Measurements from ENCODE around the gene HCN2. TPM values are rescaled to one million over a fixed set of nuclear protein-coding genes. Genes with fewer than 3 reads are reported as not detected.

The HCN2 gene
- total and polyA plus RNA-seq, 9 of the 15 experiments (the other 6 are each of a cell fraction or from before 2014, with no cell fraction given) = 0.29 to 4.2 (median 0.82) TPM; not detected in 2

DNA sequence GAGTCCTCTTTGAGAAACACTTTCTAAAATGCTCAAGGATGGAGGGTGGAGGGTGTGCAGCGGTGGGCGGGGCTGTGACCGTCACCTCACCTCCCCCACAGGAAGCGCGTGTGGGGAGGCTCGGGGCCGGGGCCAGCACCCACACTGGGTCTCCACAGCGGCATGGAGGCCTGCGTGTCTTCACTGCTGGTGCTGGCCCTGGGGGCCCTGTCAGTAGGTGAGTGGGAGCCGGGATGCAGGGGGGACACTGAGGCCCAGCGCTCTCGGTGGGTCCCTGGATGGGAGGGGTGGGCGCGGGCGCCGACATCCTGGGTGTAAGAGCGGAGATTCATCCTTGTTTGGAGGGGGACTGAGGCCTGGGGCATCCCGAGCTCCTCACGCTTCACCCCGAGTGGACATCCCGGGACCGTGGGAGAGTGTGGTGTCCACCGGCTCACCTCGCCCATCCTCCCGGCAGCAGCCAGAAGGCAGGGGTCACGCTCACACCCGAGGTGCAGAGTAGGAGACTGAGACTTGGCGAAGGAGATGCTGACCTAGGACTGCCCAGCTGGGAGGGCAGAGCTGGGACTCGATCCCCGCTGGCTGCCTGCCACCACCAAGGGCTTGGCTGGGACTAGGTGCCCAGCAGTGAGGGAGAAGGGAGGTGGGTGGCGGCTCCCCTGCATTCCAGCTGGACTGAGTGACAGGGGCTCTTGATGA is 45.6 kb upstream of the HCN2 start, which contains the start of gene GZMM (continued):
- TF ChIP-seq ZBTB2 (IDR thresholded peaks at IDR 0.05) (no peak), IRF9 (tag; IDR thresholded peaks at IDR 0.05) (no peak), HNRNPL (IDR thresholded peaks at IDR 0.05; ENCODE audit: low read depth, low read length) (no peak), ETV1 (tag; conservative IDR thresholded peaks at IDR 0.05; ENCODE audit: low read depth) (peak; percentile 71), HNRNPUL1 (IDR thresholded peaks at IDR 0.05; ENCODE audit: low read length) (no peak), MXI1 (IDR thresholded peaks at IDR 0.05; ENCODE audit: low read depth, low read length) (no peak), TRIM24 (IDR thresholded peaks at IDR 0.05) (no peak), LARP7 (IDR thresholded peaks at IDR 0.05) (no peak), U2AF1 (optimal IDR thresholded peaks at IDR 0.05; ENCODE audit: low read depth, low read length) (no peak), ARNT (IDR thresholded peaks at IDR 0.05) (no peak), GABPB1 (CRISPR knock-in tag; IDR thresholded peaks at IDR 0.05) (peak; percentile 54), ZNF174 (CRISPR knock-in tag; IDR thresholded peaks at IDR 0.05) (no peak), POLR2A (conservative IDR thresholded peaks at IDR 0.05) (peak; percentile 27; the same call in 1 of the 2 replicates), RBFOX2 (IDR thresholded peaks at IDR 0.05; ENCODE audit: low read depth, low read length) (peak; percentile 48; the same call in 1 of the 2 replicates), BMI1 (IDR thresholded peaks at IDR 0.05; ENCODE audit: low read length) (no peak), ZNF507 (tag; conservative IDR thresholded peaks at IDR 0.05) (no peak), DPF2 (IDR thresholded peaks at IDR 0.05) (no peak), ZNF398 (CRISPR knock-in tag; IDR thresholded peaks at IDR 0.05) (no peak), MED1 (CRISPR knock-in tag; IDR thresholded peaks at IDR 0.05; ENCODE audit: borderline replicate concordance) (no peak), ZBTB7A (IDR thresholded peaks at IDR 0.05; ENCODE audit: borderline replicate concordance, control insufficient read depth, low read depth, low read length) (peak; percentile 69; the same call in 1 of the 2 replicates), NBN (IDR thresholded peaks at IDR 0.05; ENCODE audit: low read depth) (no peak)
- TF ChIP-seq, protein P1, sequence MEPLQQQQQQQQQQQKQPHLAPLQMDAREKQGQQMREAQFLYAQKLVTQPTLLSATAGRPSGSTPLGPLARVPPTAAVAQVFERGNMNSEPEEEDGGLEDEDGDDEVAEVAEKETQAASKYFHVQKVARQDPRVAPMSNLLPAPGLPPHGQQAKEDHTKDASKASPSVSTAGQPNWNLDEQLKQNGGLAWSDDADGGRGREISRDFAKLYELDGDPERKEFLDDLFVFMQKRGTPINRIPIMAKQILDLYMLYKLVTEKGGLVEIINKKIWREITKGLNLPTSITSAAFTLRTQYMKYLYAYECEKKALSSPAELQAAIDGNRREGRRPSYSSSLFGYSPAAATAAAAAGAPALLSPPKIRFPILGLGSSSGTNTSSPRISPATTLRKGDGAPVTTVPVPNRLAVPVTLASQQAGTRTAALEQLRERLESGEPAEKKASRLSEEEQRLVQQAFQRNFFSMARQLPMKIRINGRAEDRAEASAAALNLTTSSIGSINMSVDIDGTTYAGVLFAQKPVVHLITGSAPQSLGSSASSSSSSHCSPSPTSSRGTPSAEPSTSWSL (CRISPR knock-in tag; IDR thresholded peaks at IDR 0.05; ENCODE audit: borderline replicate concordance) = no peak
- TF ChIP-seq, protein P2, sequence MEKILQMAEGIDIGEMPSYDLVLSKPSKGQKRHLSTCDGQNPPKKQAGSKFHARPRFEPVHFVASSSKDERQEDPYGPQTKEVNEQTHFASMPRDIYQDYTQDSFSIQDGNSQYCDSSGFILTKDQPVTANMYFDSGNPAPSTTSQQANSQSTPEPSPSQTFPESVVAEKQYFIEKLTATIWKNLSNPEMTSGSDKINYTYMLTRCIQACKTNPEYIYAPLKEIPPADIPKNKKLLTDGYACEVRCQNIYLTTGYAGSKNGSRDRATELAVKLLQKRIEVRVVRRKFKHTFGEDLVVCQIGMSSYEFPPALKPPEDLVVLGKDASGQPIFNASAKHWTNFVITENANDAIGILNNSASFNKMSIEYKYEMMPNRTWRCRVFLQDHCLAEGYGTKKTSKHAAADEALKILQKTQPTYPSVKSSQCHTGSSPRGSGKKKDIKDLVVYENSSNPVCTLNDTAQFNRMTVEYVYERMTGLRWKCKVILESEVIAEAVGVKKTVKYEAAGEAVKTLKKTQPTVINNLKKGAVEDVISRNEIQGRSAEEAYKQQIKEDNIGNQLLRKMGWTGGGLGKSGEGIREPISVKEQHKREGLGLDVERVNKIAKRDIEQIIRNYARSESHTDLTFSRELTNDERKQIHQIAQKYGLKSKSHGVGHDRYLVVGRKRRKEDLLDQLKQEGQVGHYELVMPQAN (IDR thresholded peaks at IDR 0.05; ENCODE audit: borderline replicate concordance) = no peak
